Erythroblast (primary cell): ENCODE results near the gene UBN2.

Experiments used
- GATA1 ChIP-seq: IDR thresholded peaks from 2 replicates; pipeline ENCODE4 v1.6.1; 2011; ENCODE audit warnings: low read depth, mild to moderate bottlenecking, control low read depth, low read length, moderate library complexity
- POLR2A ChIP-seq: IDR thresholded peaks from 2 replicates; pipeline ENCODE4 v1.6.1; 2011; ENCODE audit warnings: mild to moderate bottlenecking, low read length

DNA sequence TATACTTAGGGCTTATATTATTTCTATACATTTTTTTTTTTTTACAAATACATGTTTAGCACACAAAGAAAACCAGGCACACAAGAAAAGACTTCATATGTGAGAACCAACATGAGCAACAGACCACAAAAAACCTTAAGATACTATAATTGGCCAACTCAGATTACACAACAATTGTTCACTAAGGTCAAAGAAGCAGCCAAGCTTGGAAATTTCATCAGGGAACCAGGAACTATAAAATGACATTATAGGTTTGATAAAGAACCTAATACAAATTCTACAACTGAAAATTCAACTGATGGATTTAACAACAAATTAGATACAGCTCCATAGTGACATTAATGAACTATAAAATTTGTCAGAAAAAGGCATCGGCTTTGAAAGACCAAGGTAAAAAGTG, 124.3 kb downstream of the UBN2 start:
- TF ChIP-seq POLR2A (no peak), GATA1 (no peak)
